NCI-H748 (cell line): Measurements from ENCODE around the gene AGAP1.

Source experiments
- DNase-seq: peaks from one replicate; lab custom pipeline; 2025; ENCODE audit not compliant: unreplicated experiment; lab: John Stamatoyannopoulos, UW

Gene AGAP1

DNA sequence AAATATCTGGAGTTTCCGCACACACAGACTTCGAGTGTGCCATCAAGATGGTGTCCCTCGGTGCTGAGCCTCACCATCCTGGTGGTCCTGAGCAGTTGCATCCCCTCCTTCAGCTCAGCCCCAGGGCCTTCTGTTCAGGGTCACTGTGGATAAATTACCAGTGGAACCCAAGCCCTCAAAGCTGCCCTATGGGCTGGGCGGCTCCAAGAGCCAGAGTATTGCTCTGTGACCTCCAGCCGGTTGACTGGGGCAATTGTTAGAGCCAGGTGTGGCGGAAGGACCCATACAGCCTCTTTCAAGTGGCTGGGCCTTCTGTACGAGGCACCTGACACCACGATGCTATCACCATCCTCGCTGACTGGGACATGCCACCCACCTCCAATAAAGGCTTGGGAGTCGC is 458.9 kb downstream of the AGAP1 start:
- DNase-seq: no peak

DNA sequence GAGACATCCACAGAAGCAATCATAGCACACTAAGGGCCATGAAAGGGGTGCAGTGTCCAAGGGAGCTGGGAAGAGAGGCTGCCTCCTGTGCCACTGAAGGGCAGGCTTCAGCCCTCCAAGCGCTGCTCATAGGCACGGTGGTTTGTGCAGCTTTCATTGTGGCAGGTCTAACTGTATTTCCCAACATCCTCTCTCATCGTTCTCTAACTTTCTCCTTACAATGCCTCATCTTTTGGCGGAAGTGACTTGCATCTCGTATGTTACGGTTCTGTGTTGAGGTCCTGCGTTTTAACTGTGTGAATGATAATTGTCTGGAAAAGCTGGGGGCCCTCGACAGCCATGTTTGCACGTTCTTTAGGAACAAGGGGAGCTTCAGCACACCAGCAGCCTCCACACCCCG is 460.4 kb downstream of the AGAP1 start:
- no peak for DNase-seq

DNA sequence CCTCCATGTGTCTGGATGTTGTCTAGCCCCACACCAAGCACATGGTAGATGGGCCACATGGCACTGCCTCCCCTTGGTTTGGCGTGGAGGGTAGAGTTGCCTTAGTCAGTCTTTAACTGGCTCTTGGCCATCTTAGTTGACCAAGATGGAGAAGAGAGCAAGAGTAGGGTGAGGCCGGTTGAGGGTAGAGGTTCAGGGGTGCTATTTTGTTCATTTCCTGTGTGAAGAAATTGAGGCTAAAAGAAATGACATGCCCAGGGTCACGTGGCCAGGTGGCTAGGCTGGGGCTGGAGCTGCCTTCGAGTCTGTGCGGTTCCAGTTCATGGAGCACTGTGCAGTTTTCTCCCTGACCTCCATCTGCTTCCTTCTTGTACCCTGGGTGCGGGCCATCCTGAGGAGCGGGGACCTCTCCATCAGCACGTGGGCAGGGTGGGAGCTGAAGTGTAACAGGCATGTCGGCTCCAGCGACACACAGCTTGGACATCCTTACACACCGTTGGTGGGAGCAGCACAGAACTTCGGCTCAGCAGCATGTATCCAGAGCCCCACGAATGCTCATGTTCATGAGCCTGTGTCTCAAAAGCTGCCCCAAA is 461.1 kb downstream of the AGAP1 start:
- no peak for DNase-seq

DNA sequence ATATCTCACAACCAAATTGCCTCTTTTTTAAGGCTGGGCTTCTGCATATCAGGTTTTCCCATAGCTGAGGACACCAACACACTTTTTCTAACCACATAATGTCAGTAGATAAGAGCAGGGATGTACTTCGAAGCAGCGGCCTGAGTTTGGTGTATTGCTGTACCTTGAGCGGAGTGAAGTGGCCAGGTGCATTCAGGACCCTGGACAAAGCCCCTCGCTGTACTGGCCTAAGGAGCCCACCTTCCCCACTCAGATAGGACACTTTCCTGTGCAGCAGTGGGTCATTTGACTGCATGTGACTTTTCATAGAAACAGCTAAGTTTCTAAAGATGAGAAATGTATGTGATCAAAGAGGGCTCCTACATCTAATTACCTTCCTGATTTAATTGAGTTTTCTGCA is 461.8 kb downstream of the AGAP1 start:
- DNase-seq: no peak

DNA sequence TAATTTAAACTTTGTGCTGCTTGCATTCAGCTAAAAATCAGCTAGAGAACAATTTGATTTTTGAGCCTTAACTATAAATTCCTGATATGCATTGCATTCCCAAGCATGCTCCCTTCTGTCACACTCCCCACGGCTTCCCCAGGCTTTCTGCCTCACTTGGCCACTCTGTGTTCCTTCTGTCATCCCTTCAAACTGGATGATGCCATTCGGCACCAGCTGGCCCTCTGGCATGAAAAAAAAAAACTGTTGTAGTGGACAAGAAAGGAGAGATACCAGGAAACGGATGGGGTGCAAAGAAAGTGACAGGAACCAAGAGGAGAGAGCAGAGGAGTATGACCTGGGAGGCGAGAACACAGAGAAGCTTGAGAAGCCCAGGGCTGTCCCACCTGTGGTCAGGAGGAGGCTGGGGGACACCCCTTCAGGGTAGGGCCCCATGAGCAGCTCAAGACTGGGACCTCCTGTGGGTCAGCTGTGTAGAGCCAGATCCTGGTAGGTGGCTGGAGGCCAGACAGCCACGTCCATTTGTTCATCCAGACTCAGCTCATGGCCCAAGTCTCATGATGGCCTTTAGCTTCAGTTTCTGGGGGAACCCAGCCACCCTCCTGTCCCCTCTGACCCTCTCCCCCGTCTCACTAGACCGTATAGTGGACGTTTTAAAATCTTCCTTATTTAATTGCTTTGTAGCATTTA is 462.6 kb downstream of the AGAP1 start:
- DNase-seq: no peak

DNA sequence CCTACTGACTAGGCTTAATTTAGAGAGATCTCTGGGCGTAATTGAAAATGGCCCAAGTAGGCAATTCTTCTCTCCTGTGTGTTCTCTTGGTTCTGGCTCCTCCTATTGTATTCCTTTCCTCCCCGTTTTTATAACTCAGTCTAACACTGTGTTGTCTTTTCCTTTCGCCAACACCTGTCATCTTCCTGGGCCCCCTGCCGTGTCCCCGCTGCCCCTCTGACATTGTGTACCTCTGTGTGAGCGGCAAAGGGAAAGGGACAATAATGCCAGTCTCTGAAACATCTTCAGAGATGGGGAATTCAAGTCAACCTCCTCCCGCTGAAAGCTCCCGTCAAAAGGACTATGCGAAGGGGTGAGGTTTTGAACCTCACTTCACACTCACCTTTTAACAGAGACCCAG is 463.4 kb downstream of the AGAP1 start:
- DNase-seq: peak; percentile 61

DNA sequence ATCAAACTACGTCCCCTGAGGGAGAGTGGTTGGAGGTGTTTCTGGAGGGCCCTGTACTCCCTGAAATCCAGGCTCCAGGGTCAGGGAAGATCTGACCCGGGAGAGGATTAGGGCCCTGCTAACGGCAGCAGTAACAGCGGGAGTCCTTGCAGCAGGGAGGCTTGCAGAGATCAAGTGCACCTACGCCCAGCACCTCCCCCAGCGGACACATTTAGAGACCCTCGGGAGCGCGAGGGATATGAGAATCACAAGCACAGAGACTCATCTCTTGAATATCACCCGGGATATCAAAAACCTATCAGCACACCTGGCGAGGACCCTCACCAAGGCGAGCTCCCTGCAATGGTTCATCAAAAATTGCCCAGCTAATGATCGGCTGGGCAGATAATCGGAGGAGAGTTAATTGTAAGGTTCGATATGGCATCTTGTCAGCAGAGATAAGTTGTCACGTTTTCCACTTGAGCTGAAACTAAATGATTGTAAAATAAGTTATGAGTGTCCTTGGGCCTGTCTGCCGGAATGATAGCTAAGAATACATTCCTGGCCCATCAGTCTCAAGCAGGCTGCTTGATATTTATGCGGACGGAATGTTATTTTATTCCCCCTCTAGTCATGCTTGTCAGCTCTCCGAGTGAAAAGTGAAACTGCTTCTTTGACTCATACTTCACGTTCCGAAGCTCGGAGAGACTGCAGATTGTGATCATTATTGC is 464.5 kb downstream of the AGAP1 start:
- DNase-seq: no peak

DNA sequence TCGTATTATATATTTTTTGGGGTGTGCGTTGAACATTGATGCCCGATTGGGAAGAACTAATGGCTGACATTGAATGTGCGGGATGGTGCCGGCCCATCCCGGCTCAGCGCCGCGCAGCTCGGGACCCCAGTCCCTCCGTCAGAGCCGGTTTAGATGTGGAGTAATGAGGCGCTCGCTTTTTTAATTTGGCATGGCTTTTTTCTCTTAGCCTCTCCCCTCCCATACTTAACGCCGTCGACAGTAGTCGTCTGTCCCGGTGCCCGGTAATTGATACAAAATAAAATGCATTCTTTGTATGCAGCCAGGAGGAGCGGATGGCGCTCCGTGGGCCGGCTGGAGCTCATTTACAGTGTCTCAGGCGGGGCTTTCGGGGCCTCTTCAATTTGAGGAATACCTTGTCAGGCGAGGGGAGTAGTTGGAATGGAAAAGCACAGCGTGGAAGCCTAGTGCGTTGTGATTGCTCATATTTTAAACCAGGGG is 465.1 kb downstream of the AGAP1 start:
- no peak for DNase-seq

DNA sequence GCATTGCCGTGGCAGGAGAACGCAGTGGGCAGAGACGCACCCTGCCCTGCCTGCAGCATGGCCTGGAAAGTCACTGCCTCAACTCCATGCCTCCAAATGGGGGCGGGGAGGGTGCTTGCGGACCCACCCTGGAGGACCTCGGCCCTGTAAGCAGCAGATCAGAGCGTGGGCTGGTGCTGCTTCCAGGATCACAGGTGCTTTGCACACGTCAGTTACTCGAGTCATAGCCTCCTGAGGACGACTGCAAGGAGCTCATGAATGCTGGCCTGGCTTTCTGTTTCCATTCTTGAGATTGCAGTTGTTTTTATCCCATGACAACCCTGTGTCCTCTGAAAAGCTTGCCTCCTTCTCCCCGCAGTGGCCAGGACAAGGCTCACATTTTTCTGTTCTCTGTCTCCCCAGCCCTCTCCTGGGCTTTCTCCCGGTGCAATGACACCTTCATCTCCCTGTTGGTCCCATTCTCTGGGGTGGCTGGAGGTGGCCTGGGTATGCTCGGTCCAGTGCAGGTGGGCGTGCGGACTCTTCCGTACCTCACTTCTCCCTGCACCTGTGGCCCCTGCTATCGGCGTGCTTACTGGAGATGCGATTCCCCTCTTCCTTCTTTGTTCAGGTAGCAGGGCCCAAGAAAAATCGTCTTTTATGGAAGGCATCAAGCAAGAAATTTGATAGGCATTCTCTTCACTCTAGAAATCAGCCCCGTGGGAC is 466.3 kb downstream of the AGAP1 start:
- no peak for DNase-seq

DNA sequence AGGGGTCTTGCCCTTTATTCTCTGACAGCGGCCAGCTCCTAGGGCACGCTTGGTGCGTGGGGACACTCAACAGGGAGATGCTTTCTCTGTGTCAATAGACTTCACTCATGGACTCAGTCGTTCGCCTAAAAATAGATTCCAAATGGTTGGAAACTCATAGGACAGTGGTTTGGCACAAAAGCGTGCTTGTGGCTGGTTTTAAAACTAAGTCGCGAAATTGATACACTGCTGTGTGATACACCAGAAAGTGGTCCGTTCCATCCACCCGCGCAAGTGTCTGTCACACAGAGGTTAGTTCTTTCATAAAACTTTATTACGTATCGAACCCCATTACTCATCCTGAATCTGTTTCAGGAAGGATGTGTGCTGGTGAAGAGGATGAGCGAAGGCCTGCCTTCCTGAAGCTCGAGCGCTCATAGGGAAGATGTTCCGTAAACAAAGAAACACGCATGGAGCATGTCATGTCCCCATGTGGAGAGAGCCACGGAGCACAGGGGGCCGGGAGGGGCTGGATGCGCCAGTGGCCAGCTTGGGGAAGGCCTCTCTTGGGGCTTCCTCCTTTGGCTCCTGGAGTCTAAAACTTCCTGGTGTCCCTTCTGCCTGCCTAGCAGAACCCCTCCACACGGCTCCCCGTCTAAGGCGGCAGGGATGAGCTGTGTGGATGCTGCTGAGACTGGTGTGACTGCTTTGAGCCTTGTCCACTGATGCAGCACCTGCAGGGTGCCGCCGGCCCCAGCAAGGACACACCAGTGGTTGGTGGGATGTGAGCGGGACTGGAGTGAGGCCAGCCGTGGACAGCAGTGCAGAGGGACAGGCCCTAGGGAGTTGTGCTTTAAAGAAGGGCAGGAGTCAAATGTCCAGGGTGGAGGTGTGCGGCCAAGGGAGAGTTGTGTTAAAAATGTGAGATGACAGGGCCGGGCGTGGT is 467.1 kb downstream of the AGAP1 start:
- DNase-seq: no peak

DNA sequence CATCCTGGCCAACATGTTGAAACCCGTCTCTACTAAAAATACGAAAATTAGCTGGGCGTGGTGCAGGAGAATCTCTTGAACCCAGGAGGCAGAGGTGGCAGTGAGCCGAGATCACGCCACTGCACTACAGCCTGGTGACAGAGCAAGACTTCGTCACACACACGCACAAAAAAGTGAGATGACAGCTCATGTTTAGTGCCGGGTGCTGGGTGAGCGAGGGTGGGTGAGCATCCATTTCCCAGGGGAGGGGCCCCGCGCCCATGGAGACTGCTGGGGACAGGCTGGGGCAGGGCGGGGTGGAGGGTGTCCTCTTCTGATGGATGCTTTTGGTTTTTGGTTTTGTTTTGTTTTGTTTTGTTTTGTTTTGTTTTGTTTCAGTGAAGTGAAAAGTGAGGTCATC is 467.9 kb downstream of the AGAP1 start:
- DNase-seq: no peak

DNA sequence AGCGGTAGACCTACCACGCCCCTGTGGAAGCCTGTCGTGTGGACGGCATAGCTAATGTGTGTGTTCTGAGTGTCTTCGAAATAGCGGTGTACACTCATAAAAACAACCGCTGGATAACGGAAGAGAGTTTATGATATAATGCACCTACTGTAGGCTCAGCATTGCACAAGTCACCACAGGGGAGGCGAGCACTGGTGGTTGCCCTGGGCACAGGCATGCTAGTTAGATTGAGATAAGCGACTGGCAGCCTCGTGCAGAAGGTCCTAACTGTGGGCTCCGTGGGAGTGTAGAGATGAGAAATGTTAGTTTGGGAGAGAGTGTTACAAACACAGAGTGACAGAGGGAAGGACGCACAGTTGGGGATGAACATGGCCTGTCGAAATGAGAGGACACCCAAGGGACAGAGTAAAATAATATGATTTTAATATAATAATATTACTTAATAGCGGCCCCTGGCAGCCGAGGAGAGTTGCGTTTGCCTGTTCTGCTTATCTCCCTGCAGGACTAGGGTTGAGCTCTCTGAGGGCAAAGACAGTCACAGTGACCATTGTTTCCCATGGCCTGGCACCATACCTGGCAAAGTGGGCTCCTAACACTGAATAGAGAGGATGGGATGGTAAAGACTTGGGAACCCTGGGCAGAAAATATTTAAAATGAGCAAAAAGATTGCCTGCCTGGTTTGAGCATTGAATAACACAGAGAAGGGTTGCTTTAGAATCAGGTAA is 470.2 kb downstream of the AGAP1 start:
- no peak for DNase-seq

DNA sequence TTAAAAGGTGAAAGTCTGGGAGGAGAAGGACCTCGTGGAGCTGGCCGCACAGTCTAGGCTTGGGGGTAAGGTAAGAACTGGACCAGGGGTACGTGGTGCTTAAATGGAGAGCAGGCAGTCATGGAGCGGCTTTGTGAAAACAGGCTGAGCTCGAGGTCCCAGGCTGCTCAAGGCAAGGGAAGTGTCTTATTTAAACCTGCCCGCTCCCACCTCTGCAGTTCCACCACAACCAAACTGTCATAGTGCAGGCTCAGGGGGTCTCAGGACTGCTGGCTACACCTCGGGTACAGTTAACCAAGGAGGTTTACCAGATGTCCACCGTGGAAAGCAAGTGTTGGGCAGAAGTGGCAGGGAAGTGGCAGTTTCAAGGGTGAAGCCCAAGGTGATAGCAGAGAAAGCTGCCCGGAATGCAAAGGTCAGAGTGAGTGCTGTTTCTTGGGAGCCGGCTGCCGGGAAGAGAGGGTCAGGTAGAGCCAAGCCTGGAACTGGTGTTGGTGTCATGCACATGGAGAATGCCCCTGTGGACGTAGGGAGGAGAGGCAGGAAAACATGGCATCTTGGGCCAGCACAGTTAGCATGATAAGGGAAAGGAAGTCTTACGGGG is 471.0 kb downstream of the AGAP1 start:
- DNase-seq: no peak

DNA sequence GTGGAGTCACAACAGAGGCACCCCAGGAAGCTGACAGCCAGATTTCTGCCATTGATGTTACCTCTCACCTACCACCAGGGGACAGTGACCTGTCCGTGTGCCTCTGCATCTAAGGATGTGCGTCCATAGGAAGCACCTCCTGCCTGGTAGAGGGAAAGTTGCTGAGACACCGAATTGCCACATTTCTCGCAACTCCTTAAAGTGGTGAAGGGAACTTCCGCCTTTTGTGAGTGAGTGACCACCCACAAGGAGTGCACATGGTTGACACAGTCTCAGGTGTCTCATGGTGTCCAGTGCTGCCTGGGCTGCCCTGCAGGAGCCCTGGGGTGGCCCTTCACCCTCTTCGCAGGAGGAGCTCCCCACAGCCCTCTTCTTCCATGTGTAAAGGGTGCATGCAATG is 472.6 kb downstream of the AGAP1 start:
- no peak for DNase-seq

DNA sequence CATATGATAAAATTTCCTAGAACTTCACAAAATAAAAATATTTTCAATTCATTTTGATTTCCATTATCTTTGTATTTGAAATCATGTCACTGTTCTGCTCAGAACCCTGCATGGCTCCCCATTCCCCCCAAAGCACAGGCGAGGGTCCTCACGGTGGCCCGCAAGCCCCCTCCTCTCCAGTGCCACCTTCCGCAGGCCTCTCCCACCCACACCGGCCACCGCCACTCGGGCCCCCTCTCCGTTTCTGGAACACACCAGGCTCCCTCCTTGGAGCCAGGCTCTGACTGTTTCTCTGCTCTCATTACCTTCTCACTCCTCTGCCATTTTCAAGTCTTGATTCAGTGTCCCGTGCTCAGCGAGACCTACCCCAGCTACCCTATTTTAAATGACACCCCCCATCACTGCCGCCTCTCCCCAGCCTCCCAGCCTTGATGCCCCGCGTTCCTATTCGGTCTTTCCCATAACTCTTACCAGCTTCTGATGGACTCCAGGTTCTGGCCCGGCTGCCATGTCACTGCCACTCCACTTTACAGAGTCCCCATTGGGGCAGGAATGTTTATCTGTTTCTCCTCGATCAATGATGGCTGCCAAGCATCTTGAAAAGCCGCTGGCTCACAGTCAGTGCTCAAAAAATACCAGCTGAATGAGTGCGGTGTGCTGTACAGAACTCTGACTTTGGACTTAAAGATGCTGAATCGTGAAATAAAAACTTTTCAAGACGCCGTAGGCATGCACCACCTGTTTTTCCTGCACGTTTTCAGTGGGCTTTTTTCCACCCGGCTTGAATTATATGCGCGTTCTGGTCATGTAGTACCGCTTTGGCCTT is 473.3 kb downstream of the AGAP1 start:
- DNase-seq: no peak

DNA sequence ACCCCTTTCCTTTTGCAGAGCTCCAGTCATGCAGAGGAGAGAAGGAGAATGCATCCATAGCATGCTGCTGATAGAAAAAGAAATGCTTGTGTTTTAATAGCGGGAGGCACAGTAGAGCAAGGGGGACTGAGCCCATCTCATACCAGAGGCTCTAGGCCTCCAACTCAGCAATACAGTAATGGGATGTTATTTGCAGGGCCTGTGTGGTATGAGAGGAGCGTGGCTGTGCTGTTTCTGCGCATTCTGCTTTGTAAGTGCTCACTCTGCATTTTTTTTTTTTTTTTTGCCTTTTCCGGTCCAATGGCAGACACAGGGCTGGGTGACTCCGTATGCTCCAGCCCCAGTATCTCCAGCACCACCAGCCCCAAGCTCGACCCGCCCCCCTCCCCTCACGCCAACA is 474.3 kb downstream of the AGAP1 start:
- no peak for DNase-seq

DNA sequence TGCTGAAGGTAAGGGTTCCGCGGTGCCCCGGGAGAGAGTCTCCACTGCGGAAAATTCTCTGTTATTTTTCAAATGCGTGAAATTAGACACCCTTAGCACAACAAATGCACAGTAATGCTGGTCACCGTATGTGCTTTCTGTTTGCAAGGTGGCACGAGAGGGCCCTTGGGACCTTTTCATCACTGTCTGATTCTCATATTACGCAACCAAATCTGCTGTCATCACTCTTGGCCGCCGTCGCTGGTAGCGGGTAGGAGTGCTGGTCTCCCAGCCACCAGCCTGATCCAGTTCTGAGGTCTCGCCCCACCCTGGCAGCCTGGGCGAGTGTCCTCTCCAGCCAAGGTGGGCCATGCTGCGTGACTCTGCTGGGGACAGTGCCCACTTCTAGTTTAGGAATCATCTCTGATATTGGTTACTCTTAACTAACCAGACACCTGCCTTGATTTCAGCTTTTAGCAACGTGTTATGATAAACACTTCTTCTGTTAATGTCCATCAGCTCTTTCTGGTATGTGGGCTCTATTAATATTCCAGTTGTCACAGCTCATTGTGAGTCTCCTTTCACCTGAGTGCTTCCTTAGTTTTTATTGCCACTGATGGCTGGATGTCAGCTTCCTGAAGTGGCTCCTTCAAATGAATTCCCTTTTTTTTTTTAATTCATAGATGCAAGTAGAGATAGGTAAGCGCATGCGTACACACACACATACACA is 474.9 kb downstream of the AGAP1 start:
- DNase-seq: no peak
